Kidney (tissue), 14 donors: ENCODE results near the gene PLPP1. TPM values are rescaled to one million over a fixed set of nuclear protein-coding genes. Genes with fewer than 3 reads are reported as not detected.
A peak's percentile ranks its signal among the peaks of the same experiment; 100 is the strongest.

Experiments used
- DNase-seq, 5 donors: peaks; one replicate each; pipeline ENCODE4 v3.0.0-alpha.2; 2013 to 2020
- FAIRE-seq: peaks from 2 replicates; lab custom pipeline; 2012; peaks lifted over from hg19 to GRCh38; lab: Jason Lieb, UNC
- H3K27ac ChIP-seq, 2 donors: one replicate each; pipeline ENCODE4 v1.7.0; 2013; ENCODE audit warnings: low read depth in 2 of 2, low read length in 2 of 2, inconsistent platforms in 1 of 2
- H3K27me3 ChIP-seq: one replicate; pipeline ENCODE4 v1.7.1; 2013; ENCODE audit warnings: low read length, inconsistent platforms; ENCODE audit not compliant: control insufficient read depth, insufficient read depth
- H3K36me3 ChIP-seq, 3 donors: one replicate each; pipeline versions ENCODE4 v1.7.0 to v1.7.1; 2013; ENCODE audit warnings: low read length in 3 of 3, control low read depth in 1 of 3, inconsistent platforms in 1 of 3; ENCODE audit not compliant: insufficient read depth in 3 of 3, control insufficient read depth in 2 of 3
- H3K4me1 ChIP-seq, 3 donors: one replicate each; pipeline versions ENCODE4 v1.7.0 to v1.7.1; 2013; ENCODE audit warnings: low read length in 3 of 3, inconsistent platforms in 1 of 3, low read depth in 1 of 3; ENCODE audit not compliant: control insufficient read depth in 2 of 3, insufficient read depth in 2 of 3
- H3K4me3 ChIP-seq, 3 donors: one replicate each; pipeline versions ENCODE4 v1.7.0 to v1.8.1; 2013; ENCODE audit warnings: low read length in 3 of 3, control low read depth in 1 of 3, inconsistent platforms in 1 of 3
- H3K9ac ChIP-seq, 3 donors: one replicate each; pipeline versions ENCODE4 v1.7.0 to v1.7.1; 2013; ENCODE audit warnings: low read length in 3 of 3, control low read depth in 1 of 3, inconsistent platforms in 1 of 3
- H3K9me3 ChIP-seq, 3 donors: one replicate each; pipeline versions ENCODE4 v1.7.0 to v1.7.1; 2013; ENCODE audit warnings: low read length in 3 of 3, control low read depth in 1 of 3, inconsistent platforms in 1 of 3; ENCODE audit not compliant: control insufficient read depth in 2 of 3, insufficient read depth in 1 of 3
- CTCF ChIP-seq: IDR thresholded peaks from 3 replicates; pipeline ENCODE4 v1.5.1; 2012; ENCODE audit warnings: mild to moderate bottlenecking, moderate library complexity, borderline replicate concordance; ENCODE audit not compliant: insufficient read depth; ENCODE audit errors: extremely low read depth
- intact Hi-C: fragments of 100-400 bp; cut with DNase I; formaldehyde crosslinking; loops from one replicate; pipeline ENCODE4 v1.11.1; 2022
- polyA plus RNA-seq: library from polyadenylated mRNA; stranded (reverse); fragments of 350-450 nt; fragmentation: Illumina TruSeq; extraction: RNeasy Lipid Tissue Mini Kit (QIAGEN cat#74804); gene quantifications from one replicate; pipeline ENCODE4 v1.2.3, GENCODE V29; 2014; ENCODE audit warnings: low read depth, low replicate concordance; ENCODE audit not compliant: insufficient read depth
- total RNA-seq: library from RNA; stranded (reverse); fragmentation: NEBNext Ultra II Directional; extraction: Animal tissue kit (Norgen Biotek cat#: 25700); gene quantifications from one replicate; pipeline ENCODE4 v1.2.1, GENCODE V29; 2021
- donor health status: control.
- donor health status: control.
- donor health status: control.
- donor health status: control.
- donor health status: control.
- donor health status: DM: yes; HTN: yes; CAD: no.
- donor health status: Normal renal cell carcinoma (clear cell type).

The PLPP1 gene
- total and polyA plus RNA-seq, 2 donors from 2014 or later: 144 to 166 TPM

- Histone ChIP-seq H3K27ac (no peak overlapping the region), H3K9me3 (no peaks in the 10 kb centered on the region), H3K4me3 (no peak overlapping the region), H3K27me3 (no peaks in the 10 kb centered on the region), H3K9ac (no peak overlapping the region), H3K4me1 (peaks cover 0 to 17% (median 11%) of the 10 kb centered on the region in 3 donors), H3K36me3 (no peaks in the 10 kb centered on the region)
- FAIRE-seq (no peak), DNase-seq (peak in 1 of 5 donors; percentile 17)
- intact Hi-C loops: no loop called here
- TF ChIP-seq CTCF: no peak
Measured at GRCh38 chr5:55524816-55525215, 9.9 kb downstream of the PLPP1 start.

GRCh38 chr5:55523293-55523692 is 11.5 kb downstream of the PLPP1 start:
- no peaks in the 10 kb centered on the region for H3K27me3 ChIP-seq
- intact Hi-C loops: no loop called here
- no peak overlapping the region for H3K9ac ChIP-seq
- DNase-seq: no peak
- no peak overlapping the region for H3K4me3 ChIP-seq
- no peaks in the 10 kb centered on the region for H3K9me3 ChIP-seq
- H3K4me1 ChIP-seq: peaks cover 0 to 22% (median 21%) of the 10 kb centered on the region in 3 donors
- no peak for TF ChIP-seq CTCF
- no peaks in the 10 kb centered on the region for H3K36me3 ChIP-seq
- no peak overlapping the region for H3K27ac ChIP-seq
- no peak for FAIRE-seq

- H3K36me3 ChIP-seq: no peaks in the 10 kb centered on the region
- intact Hi-C loops: no loop called here
- peak overlapping the region in 1 of 2 donors; percentile 45 for H3K27ac ChIP-seq
- no peaks in the 10 kb centered on the region for H3K9me3 ChIP-seq
- no peak for TF ChIP-seq CTCF
- DNase-seq: no peak
- H3K9ac ChIP-seq: no peak overlapping the region
- peaks cover 0 to 30% (median 19%) of the 10 kb centered on the region in 3 donors for H3K4me1 ChIP-seq
- peak overlapping the region in 1 of 3 donors; percentile 9 for H3K4me3 ChIP-seq
- FAIRE-seq: no peak
- no peaks in the 10 kb centered on the region for H3K27me3 ChIP-seq
Measured at GRCh38 chr5:55521881-55522280, 12.9 kb downstream of the PLPP1 start.
